NCI-H2107 (cell line): ENCODE measurements around the gene CCR7.
"Not testable (repeated sequence)": the region's sequence is repeated elsewhere in the genome, so short reads cannot be mapped to it uniquely, and the experiment has no call there.

Experiments used
- DNase-seq: peaks from one replicate; lab custom pipeline; 2025; lab: John Stamatoyannopoulos, UW

The CCR7 gene

DNA sequence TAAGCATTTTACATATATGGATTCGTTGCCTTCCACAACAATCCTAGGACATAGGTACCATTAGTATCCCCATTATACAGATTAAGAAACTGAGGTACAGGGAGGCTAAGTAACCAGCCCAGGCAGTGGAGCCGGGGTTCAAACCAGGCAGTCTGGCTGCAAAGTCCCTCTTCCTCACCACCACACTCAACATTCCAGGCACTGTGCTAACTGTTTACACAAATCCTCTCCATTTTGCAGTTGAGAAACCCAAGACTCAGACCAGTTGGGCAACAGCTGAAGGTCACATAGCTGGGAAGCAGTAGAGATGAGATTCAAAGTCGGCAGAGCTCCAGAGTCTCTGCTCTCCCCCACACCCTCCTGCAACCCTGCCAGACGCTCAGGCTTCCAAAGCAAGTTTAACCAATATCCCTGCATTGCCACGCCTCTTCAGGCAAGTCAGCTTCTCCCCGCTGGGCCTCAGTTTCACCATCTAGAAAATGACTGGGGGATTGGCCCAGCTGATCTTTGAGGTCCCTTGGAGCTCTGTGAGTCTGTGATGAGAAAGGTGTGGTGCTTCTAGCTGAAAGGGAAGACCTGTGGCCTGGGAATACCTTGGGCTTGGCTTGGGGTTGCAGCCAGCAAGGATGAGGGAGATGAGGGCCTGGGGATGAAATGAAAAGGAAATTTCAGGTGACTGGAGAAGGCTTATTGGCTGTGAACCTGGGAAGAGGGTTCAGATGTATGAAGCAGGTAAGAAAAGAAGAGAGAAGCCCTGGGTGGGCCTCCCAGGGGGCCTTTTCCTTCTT, 14.0 kb downstream of the CCR7 start:
- DNase-seq: no peak

GRCh38 chr17:40550608-40551007, 14.7 kb downstream of the CCR7 start:
- no peak for DNase-seq

- DNase-seq: no peak
Measured at GRCh38 chr17:40548982-40549685, 16.1 kb downstream of the CCR7 start.

DNA sequence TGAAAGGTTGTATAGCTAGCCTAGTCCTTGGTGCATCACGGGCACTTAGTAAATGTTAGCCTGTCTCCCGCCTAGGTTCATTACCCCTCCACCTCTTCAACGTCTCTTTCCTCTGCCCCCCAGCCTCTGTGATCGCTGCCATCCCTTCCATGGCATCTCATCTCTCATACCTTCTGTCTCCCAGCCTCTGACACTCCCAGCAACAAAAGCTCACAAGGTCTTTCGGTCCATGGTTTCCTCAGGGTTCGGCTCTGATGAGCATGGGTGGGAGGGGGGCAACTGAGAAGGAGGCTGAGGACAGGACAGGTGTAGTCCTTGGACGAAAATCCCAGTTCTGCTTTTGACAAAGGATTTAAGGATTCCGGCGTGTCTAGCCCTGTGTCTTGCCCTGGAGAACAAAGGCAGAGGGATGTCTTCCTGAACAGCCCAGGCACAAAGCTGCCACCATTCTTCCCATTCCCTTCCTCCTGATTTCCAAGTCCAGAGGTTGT, 16.7 kb downstream of the CCR7 start:
- DNase-seq: no peak

DNA sequence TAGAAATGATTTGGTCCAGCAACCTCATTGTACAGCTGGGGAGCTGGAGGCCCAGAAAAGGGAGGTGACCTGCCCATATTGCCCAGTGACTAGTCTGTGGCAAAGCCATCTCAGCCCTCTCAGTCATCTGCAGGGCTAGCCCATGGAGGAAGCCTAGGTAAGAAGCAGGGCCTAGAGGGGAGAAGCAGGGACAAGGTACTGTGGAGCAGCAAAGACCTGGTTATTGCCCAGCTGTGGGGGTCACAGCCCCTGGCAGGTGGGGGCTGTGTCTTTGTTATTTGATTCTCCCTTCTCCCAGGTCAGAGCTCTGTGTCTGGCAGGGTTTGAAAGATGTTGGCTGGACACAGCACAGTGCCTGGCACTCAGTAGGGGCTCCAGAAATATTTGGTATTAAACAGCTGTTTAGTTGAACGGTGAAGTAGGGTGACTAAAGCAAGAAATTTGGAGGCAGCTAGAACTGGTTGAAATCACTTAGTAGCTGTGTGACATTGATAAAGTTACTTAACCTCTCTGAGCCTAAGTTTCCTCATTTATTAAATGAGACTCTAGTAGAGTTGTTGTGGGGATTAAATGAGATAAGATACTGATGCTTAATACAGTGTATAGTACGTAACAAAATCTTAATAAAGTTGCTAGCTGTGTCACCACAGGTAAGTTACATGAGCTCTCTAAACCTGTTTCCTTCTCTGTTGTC, 17.3 kb downstream of the CCR7 start:
- DNase-seq: no peak

- peak; percentile 94 for DNase-seq
Measured at GRCh38 chr17:40547079-40547784, 18.0 kb downstream of the CCR7 start.

DNA sequence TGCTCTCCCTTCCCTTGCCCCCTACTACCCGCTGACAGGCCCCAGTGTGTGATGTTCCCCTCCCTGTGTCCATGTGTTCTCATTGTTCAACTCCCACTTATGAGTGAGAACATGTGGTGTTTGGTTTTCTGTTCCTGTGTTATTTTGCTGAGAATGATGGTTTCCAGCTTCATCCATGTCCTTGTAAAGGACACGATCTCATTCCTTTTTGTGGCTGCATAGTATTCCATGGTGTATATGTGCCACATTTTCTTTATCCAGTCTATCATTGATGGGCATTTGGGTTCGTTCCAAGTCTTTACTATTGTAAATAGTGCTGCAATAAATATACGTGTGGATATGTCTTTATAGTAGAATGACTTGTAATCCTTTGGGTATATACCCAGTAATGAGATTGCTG, 18.8 kb downstream of the CCR7 start:
- not testable (repeated sequence) for DNase-seq

- DNase-seq: no peak
Measured at GRCh38 chr17:40545660-40546059, 19.6 kb downstream of the CCR7 start.

- DNase-seq: no peak
Measured at GRCh38 chr17:40542558-40543411, 22.5 kb downstream of the CCR7 start.

- DNase-seq: no peak
Measured at GRCh38 chr17:40541873-40542557, 23.3 kb downstream of the CCR7 start.

DNA sequence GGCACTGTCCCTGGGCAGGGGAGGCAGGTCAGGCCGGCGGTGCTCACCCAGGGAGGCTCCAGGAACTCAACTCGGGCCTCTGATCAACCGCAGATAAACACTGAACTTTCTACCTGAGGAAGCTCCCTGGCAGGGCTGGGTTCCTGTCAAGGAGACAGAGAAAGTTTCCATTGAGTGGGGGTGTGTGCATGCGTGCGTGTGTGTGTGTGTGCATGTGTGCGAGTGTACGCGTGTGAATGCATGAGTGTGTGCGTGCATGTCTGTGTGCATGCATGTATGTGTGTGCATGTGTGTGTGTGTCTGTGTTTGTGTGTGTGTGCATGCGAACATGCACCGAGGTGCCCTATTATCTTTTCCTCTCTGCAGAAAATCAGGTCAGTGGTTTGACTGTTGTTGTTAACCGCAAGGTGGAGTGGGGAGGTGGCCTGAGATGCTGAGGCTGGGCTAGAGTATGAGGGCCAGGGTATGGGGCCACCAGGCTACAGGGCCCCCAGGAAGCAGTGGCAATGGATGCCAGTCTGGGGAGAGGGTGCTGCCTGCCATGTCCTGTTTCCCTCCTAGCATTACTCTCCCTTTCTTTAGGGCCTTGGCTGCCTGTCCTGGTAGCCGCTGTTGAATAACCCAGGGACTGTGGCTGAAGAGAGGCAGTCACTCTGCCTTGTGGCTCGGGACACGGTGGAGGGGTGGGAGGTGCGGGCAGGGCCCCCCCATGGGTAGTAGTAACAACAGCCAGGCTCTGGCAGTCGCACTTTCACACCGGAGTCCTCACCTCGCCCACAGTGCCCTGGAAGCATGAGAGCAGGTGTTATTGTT, 24.0 kb downstream of the CCR7 start:
- DNase-seq: no peak

DNA sequence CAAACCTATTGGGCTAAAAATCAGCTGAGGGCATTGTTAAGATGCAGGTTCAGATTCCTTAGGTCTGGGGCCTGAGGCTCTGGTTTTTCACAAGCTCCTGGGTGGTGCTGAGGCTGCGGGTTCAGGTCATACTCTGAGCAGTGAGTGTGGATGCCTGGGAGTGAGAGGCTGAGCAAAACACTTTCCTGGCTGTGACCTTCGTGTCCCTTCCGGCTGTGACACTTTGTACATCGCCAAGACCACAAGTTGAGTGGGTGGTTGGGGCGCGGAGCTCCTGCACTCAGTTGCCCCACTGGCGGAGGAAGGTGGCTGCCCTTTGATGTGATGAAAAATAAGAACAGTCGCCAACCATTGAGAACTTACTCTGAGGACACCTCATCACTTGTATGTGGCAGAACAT, 24.8 kb downstream of the CCR7 start:
- DNase-seq: no peak

- DNase-seq: no peak
Measured at GRCh38 chr17:40539711-40540411, 25.4 kb downstream of the CCR7 start.

DNA sequence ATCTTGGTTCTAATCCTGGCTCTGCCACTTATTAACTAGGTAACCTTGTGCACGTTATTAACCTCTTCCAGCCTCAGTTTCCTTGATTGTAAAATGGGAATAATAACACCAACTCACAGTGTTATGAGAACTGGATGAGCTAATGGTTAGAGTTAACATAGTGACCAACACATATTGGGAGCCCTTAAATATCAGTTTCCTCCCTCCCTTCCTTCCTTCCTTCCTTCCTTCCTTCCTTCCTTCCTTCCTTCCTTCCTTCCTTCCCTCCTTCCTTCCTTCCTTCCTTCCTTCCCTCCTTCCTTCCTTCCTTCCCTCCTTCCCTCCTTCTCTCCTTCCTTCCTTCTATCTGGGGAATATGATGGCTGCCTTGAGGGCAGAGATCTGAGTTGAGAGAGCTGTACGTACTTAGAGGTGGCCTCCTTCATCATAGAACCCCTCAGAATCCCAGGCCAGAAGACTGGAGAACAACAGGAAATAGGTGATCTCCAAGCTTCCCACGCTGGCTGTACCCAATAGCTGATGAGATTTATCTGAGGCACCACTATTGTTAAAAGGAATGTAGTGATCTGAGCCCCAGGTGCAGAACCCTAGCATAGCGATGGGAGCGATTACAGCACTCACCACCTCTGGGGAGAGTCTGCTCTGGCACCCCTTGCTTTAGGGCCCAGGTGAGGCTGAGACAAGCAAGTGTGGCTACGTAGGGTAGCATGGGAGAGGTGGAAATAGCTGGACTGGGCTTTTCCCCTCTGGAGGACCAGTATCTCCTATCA, 26.2 kb downstream of the CCR7 start:
- DNase-seq: no peak

DNA sequence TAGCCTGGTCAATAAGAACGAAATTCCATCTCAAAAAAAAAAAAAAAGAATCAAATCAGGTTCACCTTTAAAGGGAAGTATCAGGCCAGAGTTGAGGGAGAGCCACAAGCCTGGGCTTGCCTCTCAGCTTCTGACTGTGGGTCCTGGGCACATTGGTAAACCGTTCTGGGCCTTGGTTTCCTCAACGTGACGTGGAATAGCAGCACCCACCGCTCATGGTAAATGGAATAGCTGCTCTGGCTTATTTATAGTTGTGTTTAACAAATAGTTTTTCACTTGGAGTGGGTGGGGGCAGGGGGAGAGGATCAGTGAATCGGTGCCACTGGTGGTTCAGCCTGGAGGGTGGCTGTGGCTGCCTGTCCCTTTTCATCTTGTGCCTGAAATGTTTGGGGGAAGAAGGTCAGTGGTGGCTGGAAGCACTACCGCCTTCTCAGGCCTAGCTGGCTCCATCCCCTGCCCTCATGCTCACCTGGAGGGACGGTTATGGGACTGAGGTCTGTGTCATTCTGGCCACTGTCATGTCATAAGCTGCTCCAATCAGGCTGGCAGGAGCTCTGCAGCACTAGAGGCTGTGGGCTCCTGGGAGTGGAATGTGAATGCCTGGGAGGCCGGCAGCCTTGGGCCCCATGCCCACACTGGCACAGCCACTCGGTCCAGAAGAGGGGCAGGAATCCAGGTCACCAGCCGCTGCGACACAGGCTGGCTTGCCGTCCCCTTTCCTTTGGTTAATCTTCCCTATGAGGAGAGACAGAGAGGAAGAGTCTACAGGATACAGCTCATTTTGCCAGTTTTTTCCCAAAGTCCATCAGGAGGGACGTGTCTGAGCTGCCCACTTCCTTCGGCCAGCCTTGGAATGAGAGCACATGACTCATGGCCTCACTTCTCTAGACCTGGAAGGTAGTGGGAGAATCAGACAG, 27.0 kb downstream of the CCR7 start:
- no peak for DNase-seq

DNA sequence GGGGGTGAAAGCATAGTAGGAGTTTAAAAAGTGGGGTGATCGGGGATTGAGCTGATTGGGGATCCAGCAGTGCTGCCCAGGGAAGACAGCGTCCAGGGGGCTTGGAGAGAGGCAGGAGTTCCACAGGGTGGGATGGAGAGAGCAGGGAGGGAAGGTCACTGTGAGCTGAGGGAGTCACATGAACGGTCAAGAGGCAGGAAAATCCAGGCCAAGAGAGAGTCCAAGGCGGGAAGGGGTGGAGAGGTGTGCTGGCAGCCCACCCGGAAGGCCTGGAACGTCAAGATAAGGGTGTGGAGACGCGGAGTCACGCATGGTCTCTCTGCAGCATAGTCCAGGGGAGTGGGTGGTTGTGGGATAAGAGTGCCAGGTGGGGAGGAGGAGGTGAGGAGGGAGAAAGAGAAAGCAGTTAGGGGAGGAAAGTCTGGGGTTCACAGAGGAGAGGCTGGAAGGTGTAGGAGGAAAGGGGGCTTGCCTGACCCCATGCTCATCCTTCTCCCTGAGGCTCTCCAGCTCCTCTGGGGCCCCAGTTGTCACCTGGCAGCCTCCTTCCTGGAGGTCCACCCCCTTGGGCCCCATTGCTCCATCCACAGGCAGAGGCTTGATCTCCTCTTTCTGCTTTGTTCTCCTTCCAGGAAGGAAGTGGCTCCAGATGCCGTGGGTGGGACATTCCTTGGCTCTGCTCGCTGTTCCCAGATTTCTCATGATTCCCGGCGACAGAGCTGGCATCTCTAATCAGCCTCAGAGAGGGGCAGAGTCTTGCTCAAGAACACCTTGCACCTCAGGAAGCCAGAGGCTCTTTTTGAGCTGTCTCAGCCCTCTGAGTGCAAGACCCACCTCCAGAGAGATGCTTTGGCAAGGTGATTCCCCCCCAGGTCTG, 28.7 kb downstream of the CCR7 start:
- DNase-seq: no peak
